Stimulated activated CD8-positive, alpha-beta memory T cell treated with anti-CD3 and anti-CD28 coated beads, Interleukin-12 subunit alpha, Interleukin-12 subunit beta, amount 100 ng/mL, for 24 hours (primary cell): ENCODE results near the gene TFG.
A peak's percentile ranks its signal among the peaks of the same experiment; 100 is the strongest.
"Not testable (repeated sequence)": the region's sequence is repeated elsewhere in the genome, so short reads cannot be mapped to it uniquely, and the experiment has no call there.

ENCODE experiments used
- DNase-seq: peaks from one replicate; pipeline ENCODE4 v3.0.0-alpha.2; 2020; ENCODE audit errors: extremely low read depth

Gene TFG

GRCh38 chr3:100708989-100709841 lies at the start of gene TFG:
Gene TFG (plus strand): TSS chr3:100709494. CDS start chr3:100713686, 4,192 bp downstream.
- peak; percentile 92 for DNase-seq

- not testable (repeated sequence) for DNase-seq
Observed at GRCh38 chr3:100661294-100661693, 48.0 kb upstream of the TFG start.

DNA sequence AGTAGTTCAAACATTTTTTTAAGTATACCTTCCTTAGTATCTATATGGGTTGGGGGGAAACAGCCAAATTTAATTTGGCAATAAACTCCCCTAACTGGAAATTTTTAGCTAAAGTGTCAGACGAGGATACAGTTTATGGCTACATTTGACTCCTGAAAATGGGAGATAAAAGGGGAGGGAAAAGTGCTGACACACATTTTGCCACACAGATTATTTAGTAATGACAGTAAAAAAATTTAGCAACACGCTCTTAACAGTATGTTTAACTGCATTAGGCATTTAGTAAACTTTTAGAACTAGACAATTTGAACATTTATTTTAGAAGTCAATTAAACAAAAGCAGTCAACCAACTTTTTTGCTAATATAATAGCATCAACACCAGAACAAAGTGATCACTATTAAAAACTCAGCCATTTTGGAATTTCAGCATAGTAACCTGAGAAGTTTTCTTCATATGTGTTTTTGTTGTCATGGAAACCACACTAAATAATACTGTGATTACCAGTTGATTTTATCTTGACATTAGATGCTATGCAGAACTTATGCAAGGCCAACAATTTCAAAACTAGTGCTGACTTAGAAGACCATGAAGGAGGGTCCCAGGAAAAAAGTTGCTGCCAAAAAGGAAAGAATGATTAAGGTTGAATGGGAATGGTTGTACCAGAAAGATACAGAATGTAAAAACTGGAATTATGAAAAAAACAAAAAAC lies 47.0 kb upstream of the TFG start:
- no peak for DNase-seq

DNA sequence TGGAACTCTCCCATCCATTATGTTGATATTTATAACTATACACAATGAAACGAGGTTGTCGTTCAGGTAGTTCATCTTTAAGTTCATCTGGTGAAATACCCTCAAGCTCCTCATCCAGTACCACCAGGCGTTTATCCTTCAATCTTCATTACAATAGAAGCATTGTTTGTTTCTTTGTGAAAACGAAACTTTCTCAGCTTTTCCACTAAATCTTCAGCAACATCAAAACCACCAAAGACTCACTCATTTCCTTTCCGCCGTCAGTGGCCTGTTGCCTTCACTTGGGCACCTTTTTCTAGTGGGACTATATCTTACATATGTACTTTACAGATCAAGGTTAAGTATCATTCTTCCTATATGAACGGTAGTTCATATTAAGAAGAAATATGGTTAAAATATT lies 44.1 kb upstream of the TFG start:
- DNase-seq: no peak

DNA sequence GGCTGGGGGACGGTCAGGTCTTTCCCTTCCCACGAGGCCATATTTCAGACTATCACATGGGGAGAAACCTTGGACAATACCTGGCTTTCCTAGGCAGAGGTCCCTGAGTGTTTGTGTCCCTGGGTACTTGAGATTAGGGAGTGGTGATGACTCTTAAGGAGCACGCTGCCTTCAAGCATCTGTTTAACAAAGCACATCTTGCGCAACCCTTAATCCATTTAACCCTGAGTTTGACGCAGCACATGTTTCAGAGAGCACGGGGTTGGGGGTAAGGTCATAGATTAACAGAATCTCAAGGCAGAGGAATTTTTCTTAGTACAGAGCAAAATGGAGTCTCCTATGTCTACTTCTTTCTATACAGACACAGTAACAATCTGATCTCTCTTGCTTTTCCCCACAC lies 42.6 kb upstream of the TFG start:
- not testable (repeated sequence) for DNase-seq

- DNase-seq: not testable (repeated sequence)
Observed at GRCh38 chr3:100667316-100667715, 42.0 kb upstream of the TFG start.

DNA sequence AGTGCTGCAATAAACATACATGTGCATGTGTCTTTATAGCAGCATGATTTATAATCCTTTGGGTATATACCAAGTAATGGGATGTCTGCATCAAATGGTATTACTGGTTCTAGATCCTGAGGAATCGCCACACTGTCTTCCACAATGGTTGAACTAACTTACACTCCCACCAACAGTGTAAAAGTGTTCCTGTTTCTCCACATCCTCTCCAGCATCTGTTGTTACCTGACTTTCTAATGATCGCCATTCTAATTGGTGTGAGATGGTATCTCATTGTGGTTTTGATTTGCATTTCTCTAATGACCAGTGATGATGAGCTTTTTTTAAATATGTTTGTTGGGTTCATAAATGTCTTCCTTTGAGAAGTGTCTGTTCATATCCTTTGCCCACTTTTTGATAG lies 38.3 kb upstream of the TFG start:
- not testable (repeated sequence) for DNase-seq

GRCh38 chr3:100681496-100681895 lies 27.8 kb upstream of the TFG start:
- DNase-seq: no peak

GRCh38 chr3:100682056-100682853 lies 27.0 kb upstream of the TFG start:
- no peak for DNase-seq

- DNase-seq: no peak
Observed at GRCh38 chr3:100682854-100683760, 26.2 kb upstream of the TFG start.

GRCh38 chr3:100693225-100693624 lies 16.1 kb upstream of the TFG start:
- no peak for DNase-seq

DNA sequence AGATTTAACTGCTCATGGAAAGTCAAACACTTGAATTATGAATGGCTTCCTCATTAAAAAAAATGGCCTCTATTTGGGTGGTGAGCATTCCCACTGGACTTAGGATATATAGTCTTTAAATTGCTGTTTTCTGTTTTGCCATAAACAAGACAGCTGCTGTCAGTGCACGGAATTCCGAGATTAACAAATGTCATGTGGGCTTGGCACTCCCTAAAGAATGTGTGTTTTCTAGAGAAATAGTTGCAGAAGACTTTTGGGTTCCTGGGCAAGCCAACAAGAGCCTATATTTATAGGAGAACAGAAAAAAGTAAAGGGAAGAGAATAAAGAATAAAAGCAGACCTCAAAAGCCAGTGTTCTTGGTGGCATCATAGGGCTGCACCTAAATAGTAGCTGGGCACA lies 13.6 kb upstream of the TFG start:
- DNase-seq: no peak

DNA sequence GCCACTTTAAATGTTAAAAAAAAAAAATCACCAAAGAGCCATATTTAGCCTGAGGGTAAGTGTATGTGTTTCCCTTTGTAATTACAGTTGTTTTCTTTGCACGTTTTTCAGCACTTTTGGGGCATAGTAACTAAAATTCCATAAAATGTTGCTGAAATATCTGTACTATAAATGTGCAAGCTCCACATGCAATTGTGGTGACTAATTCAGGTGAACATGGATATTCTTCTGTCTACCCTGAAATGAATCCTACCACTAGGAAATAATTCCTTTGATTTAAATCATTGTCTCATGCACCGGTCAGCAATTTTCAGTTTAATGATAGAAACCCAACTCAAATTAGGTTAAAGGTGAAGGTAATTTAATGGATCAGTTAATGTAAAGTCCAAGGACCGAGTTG lies 13.1 kb upstream of the TFG start:
- no peak for DNase-seq

GRCh38 chr3:100697172-100697571 lies 12.1 kb upstream of the TFG start:
- DNase-seq: no peak

- no peak for DNase-seq
Observed at GRCh38 chr3:100697723-100698285, 11.5 kb upstream of the TFG start.

DNA sequence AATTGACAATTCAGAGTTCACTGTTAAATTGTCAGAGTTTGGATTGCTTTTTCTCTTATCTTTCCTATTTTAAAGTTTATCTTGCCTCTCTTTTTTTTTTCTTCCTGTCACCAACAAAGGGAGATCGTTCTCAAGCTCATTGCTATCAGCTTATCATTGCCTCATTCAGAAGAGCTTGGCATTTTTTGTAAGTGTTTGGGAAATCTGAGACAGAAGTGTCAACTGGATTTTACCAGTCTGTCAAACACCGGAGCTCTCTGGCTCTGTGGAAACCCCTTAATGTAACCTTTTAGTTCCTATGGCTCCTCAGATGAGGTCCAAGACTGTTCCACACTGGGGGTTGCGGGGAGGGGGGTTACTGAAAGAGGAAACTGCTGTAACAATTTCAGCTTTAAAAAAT lies 10.6 kb upstream of the TFG start:
- no peak for DNase-seq

DNA sequence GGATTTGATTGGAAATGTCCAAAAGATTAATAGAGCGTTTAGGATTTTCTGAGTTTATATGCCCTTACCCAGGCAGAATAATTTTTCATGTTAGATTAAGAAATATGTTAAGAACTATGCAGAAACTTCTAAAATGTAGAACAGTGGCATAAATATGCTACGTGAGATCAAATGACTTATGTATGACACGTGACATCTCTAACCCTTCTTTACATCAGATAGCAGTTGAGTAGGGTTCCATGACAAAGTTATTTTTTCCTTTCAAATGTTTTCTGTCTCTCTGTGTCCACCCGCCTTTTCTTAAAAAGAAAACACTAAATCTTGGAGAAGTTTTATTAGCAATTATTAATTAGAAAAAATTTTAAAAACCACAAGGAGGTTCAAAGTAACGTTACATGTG lies 8.6 kb upstream of the TFG start:
- no peak for DNase-seq

GRCh38 chr3:100702082-100702979 lies 7.0 kb upstream of the TFG start:
- no peak for DNase-seq

GRCh38 chr3:100702980-100703345 lies 6.3 kb upstream of the TFG start:
- no peak for DNase-seq

GRCh38 chr3:100703865-100704264 lies 5.4 kb upstream of the TFG start:
- DNase-seq: no peak
